HL-60 (cell line): Measurements from ENCODE around the gene RAPGEF2.

Experiments used
- DNase-seq, 2 experiments: peaks; one replicate each; pipeline ENCODE4 v3.0.0-alpha.2; 2010 to 2020; ENCODE audit warnings: low read depth in 1 of 2, low spot score in 1 of 2
- H3K27ac ChIP-seq: fragments of 250-450 bp; sonication (Bioruptor Pico); replicated peaks from 2 replicates; pipeline ENCODE4 v1.5.1; 2020; ENCODE audit warnings: mild to moderate bottlenecking, moderate library complexity
- H3K27me3 ChIP-seq: fragments of 250-450 bp; sonication (Bioruptor Pico); 2 replicates; pipeline ENCODE4 v1.5.1; 2021; ENCODE audit warnings: mild to moderate bottlenecking, moderate library complexity; ENCODE audit not compliant: insufficient read depth, poor library complexity, severe bottlenecking
- H3K4me3 ChIP-seq: replicated peaks from 2 replicates; pipeline ENCODE4 v1.5.1; 2011; ENCODE audit warnings: mild to moderate bottlenecking, control low read depth, low read length; ENCODE audit not compliant: insufficient read depth
- CTCF ChIP-seq: IDR thresholded peaks from one replicate; pipeline ENCODE4 v1.5.1; 2011; ENCODE audit warnings: low read length, control low read depth, inconsistent platforms; ENCODE audit not compliant: insufficient read depth
- GABPA ChIP-seq: IDR thresholded peaks from 2 replicates; pipeline ENCODE4 v1.6.1; 2012; ENCODE audit warnings: low read depth
- POLR2AphosphoS5 ChIP-seq: IDR thresholded peaks from 2 replicates; pipeline ENCODE4 v1.6.1; 2012; ENCODE audit warnings: low read depth
- REST ChIP-seq: IDR thresholded peaks from 2 replicates; pipeline ENCODE4 v1.6.1; 2012; ENCODE audit warnings: low read depth; ENCODE audit not compliant: insufficient replicate concordance
- SPI1 ChIP-seq: IDR thresholded peaks from 2 replicates; pipeline ENCODE4 v1.6.1; 2012; ENCODE audit warnings: low read depth, mild to moderate bottlenecking, borderline replicate concordance

Gene RAPGEF2

GRCh38 chr4:159337041-159337440 is 234.2 kb downstream of the RAPGEF2 start:
- DNase-seq = no peak
- TF ChIP-seq CTCF (no peak), POLR2AphosphoS5 (no peak), GABPA (no peak), REST (no peak), SPI1 (no peak)
- Histone ChIP-seq H3K27ac (no peak overlapping the region), H3K4me3 (no peak overlapping the region), H3K27me3 (no peaks in the 10 kb centered on the region)

GRCh38 chr4:159341522-159341921 is 238.6 kb downstream of the RAPGEF2 start:
- DNase-seq = peak; percentile 4 to 23
- Histone ChIP-seq H3K27ac (no peak overlapping the region), H3K27me3 (no peaks in the 10 kb centered on the region), H3K4me3 (no peak overlapping the region)
- TF ChIP-seq GABPA (no peak), SPI1 (no peak), CTCF (no peak), REST (no peak), POLR2AphosphoS5 (no peak)

- H3K27me3 ChIP-seq = no peaks in the 10 kb centered on the region
- no peak overlapping the region for H3K27ac ChIP-seq
- no peak overlapping the region for H3K4me3 ChIP-seq
- TF ChIP-seq CTCF = no peak
- no peak for TF ChIP-seq SPI1
- no peak for TF ChIP-seq POLR2AphosphoS5
- no peak for DNase-seq
Measured at GRCh38 chr4:159342374-159342773, 239.5 kb downstream of the RAPGEF2 start.

- no peak overlapping the region for H3K27ac ChIP-seq
- no peak overlapping the region for H3K4me3 ChIP-seq
- no peak for DNase-seq
- no peak for TF ChIP-seq SPI1
- TF ChIP-seq REST = no peak
- TF ChIP-seq CTCF = no peak
- no peak for TF ChIP-seq POLR2AphosphoS5
- TF ChIP-seq GABPA = no peak
- no peaks in the 10 kb centered on the region for H3K27me3 ChIP-seq
Measured at GRCh38 chr4:159343116-159343515, 240.2 kb downstream of the RAPGEF2 start.
